Activated CD8-positive, alpha-beta memory T cell treated with anti-CD3 and anti-CD28 coated beads, Interleukin-2, amount 50 U/mL, for 1 hour (primary cell): ENCODE measurements around the gene MTUS2.

ENCODE experiments used
- DNase-seq: peaks from one replicate; pipeline ENCODE4 v3.0.0-alpha.2; 2020; ENCODE audit errors: extremely low read depth

The MTUS2 gene

DNA sequence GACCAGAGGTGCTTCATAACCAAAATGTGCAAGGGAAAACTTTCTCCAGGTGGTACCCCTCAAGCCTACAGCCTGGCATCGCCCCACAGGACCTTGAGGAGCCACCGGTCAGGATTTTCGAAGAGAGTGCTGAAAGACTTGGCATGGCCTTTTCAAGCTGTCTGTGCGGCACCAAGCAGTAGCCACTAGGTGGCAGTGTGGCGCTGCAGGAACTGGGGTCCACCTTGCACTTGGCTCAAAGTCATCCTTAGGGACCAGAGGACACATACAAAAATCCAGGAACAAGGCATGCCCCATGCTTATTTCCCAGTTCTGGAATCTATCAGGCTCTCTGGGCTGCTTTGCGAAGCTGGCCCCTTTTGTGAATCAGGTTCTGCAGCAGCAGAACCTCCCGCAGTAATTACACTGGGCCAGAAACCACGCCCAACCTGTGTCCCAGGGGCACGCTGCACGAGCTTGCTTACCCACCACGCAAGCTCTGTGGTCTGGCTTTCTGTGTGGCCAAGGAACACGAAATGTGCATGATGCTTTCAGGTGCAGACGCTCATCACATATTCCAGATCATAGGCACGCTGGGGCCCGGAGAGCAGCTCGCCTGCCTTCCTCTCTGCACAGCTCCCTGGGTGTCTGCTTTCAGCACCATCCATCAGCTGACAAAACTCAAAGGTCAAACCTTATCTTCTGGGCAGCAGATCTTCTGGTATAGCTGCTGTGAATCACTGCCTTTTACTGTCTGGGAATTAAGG is 688.2 kb downstream of the MTUS2 start:
- DNase-seq: peak; percentile 18

- DNase-seq: no peak
Measured at GRCh38 chr13:29508876-29509252, 688.7 kb downstream of the MTUS2 start.

GRCh38 chr13:29509999-29510589 is 690.0 kb downstream of the MTUS2 start:
- DNase-seq: no peak

GRCh38 chr13:29510651-29511084 is 690.5 kb downstream of the MTUS2 start:
- no peak for DNase-seq

GRCh38 chr13:29511106-29511796 is 691.1 kb downstream of the MTUS2 start:
- no peak for DNase-seq

DNA sequence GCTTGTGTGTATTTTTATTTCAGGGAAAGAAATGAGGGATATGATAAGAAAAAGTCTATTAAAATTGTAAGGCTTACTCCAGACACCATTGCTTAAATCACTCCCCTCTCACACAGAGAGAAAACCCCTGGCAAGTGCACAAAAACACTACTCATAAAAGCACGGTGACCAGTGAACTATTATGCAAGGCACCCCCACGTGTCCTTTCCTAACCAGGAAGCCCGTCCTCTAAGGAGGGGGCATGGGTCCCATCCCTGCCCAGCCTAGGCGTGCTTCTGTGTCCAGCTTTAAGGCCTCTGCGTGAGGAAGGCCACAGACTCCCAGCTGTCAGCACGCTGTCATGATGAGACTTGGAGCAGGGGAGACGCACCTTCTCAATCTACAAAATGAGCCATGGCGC is 691.8 kb downstream of the MTUS2 start:
- no peak for DNase-seq

- no peak for DNase-seq
Measured at GRCh38 chr13:29513002-29513980, 693.2 kb downstream of the MTUS2 start.

DNA sequence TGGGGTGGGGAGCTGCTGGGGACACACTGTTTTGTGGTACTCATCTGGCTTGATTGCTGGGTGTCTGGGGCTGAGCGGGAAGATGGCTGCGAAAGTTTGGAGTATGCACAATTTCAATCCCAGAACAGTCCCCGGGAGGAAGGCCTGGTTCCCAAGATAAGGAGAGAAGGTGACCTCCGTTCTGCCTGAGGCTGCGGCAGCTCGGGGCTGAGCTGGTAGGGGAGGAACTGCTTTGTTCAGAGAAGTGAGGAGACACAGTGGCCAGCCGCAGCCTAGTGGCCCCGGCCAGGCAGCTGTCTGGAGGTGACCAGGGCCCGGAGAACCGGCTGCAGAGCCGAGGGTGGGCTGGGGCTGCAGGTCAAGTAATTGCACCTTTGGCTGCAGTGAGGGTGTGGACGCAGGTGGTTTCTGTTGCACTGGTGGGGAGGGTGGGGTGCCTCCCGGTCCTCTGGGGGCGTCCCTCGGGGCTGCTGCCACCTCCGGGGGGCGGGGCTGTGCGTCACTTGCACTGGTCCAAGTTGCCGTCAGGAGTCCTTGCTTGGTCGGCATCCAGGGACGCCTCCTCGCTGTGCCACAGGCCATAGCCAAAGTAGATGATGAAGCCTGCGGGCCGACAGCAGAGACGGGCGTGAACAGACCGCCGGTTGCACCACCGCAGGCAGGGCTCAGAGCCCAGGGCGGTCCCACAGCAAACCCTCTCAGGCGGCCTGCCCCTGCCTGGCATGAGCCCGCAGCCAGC is 694.0 kb downstream of the MTUS2 start:
- no peak for DNase-seq

DNA sequence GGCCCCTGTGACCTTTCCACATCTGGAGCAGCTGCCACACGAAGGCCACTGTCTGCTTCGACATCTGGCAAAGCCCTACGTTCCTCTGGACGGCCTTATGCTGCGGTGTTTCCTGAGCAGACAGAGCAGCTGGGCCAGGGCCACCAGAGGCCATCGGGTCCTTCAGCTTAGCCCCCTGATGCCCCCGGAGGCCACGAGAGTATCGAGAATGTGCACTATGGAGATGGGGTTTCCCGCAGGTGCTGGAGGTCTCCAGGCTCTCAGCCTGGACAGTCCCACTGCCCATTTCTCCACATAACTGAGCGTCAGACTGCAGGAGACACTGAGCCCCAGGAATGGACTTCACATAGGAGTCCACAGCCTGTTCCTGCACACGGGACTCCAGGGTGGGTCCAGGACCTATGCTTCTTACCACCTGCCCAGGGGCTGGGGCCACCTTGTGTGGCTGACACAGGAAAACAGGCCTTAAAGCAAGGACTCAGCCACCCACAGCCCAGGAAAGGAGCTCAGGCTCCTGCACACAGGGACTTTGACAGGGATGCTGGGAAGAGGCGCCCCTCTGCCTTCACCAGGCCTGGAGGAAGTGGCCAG is 694.7 kb downstream of the MTUS2 start:
- DNase-seq: no peak

GRCh38 chr13:29515372-29515771 is 695.2 kb downstream of the MTUS2 start:
- DNase-seq: no peak

DNA sequence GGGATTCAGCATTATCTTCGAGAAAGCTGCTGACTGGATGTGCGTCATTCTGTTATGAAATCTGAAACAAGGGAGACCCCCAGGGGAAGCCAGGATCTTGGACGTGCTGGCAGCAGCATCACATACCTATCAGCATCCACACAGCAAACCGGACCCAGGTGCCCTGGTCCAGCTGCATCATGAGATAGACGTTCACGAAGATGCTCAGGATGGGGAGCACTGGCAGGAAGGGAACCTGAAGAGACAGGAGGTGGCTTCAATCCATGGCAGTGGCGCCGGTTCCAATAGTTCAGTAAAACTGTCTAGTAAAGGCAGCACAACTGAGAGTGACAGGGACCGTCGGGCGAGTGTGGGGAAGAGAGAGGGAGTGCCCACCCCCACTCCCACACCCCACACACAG is 695.9 kb downstream of the MTUS2 start:
- no peak for DNase-seq

DNA sequence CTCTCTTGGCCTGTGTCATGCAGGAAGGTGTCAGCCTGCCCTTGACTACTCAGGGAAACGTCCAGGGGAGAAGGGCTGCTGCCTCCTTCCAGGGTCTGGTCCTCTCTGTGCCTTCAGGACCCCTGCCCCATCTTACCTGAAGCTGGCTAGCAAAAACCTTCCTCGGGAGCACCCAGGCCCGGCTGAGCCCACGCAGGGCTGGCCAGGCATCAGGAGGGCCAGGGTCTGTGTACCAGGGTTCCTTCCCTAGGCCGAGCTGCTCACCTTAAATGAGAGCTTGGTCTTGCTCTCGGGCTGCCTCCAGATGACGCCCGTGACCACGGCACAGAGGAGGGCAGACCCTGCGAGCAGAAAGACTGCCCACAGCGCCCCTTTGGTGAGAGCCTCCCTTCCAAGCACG is 696.7 kb downstream of the MTUS2 start:
- DNase-seq: no peak

DNA sequence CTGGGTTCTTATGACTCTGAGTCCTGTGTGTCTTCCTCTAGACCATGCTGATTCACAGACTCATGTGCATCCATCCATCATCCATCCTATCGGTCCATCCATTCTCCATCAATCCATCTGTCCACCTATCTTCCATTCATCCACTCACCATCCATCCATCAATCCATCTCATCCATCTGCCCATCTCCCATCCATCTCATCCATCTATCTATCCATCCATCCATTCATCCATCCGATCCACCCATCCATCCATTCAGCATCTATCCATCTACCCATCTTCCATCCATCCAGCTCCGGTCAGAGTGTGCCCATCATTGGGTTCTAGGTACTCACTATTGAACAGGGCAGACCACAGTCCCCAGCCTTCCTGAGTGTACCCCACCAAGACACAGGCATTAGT is 699.8 kb downstream of the MTUS2 start:
- DNase-seq: no peak

DNA sequence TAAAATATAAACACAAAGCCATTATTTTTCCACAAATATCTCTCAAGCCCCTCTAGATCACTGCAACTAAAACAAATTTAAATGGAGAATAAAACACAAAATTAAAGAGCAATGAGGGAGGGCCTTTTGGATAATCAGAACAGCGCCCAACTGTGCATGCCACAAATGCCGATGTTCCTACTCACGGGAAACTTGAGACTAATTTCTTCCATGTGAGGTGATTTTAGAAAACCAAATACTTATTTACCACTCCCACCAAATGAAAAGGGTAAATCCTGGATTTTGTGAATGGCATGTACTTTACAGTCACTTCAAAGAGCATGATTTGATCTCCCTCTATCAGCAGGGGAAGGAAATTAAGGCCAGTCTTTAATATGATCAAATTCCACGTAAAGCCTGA is 700.5 kb downstream of the MTUS2 start:
- no peak for DNase-seq

DNA sequence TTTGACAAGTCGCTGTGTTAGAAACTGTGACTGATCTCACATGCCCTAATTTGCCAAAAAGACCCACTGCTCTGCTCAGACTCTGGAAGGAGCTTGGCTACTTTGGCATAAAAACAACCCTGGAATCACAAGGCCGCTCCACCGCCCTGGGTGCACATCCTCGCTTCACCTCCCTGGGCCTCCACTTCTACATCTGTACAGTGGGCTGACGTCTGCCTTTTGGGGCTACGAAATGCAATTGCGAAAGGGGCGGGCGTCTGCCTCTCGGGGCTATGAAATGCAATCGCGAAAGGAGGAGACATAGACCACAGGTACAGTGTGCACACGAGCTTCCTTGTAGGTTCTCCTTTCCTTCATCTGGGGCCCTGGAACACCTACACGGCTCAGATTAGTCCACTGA is 701.2 kb downstream of the MTUS2 start:
- no peak for DNase-seq

DNA sequence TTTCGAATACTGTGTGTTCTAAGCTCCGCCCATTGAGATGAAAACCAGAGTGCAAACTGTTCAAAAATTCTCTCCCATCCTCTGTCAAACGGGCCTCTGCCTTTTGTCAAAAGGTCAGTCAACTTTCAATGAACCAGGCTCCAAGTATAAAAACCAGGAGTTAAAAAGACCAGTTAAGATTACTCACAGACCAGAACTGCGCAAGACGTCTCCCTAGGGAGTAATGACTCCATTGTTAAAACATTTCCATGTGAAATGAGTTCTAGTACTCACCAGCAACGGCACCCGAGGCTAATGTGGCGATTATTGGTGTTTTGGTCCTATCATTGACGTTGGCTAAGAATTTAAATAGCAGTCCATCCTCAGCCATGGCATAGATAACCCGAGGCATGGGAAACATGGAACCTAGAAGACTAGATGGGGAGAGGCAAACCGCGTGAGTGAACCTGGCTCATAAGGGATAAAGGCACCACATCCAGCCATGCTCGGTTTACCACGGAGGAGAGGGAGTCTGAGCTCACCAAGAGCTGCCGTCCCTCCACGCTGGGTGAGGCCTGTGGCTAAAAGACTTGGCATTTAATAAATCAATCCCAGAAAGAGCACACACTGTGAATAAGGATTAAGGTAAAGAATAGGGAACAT is 702.0 kb downstream of the MTUS2 start:
- no peak for DNase-seq

GRCh38 chr13:29523199-29523961 is 703.2 kb downstream of the MTUS2 start:
- DNase-seq: no peak

- no peak for DNase-seq
Measured at GRCh38 chr13:29524176-29524575, 704.0 kb downstream of the MTUS2 start.

- no peak for DNase-seq
Measured at GRCh38 chr13:29524641-29525040, 704.5 kb downstream of the MTUS2 start.

- DNase-seq: no peak
Measured at GRCh38 chr13:29525757-29526156, 705.6 kb downstream of the MTUS2 start.
